ENCODE measurements around the gene MACROD2. TPM values are rescaled to one million over a fixed set of nuclear protein-coding genes. Genes with fewer than 3 reads are reported as not detected.

Gene MACROD2
- total RNA-seq, 4 donors from 2014 or later: 8.7 to 17.8 (median 10.8) TPM

- TF ChIP-seq POLR2A (IDR thresholded peaks at IDR 0.05) (no peak), CTCF (IDR thresholded peaks at IDR 0.05) (no peak)
- H3K9me3 ChIP-seq: no peaks in the 10 kb centered on the region
- DNase-seq: no peak
- H3K4me1 ChIP-seq: no peaks in the 10 kb centered on the region
- H3K36me3 ChIP-seq: no peaks in the 10 kb centered on the region
- 45 to 46% methylated on average over 4 of the region's 4 CpGs for WGBS, 2 donors
- no peak overlapping the region for H3K27ac ChIP-seq
- no peak overlapping the region for H3K4me3 ChIP-seq (replicated peaks in 1 of 3)
- intact Hi-C loops (cut with DNase I): no loop called here
- no peaks in the 10 kb centered on the region for H3K27me3 ChIP-seq
These were observed 1845.5 kb downstream of the MACROD2 start for GRCh38 chr20:15840636-15841301.

- no peak overlapping the region for H3K27ac ChIP-seq
- H3K4me3 ChIP-seq (replicated peaks in 1 of 3): no peak overlapping the region
- TF ChIP-seq CTCF (IDR thresholded peaks at IDR 0.05): peak in 1 of 6 experiments; percentile 23
- no peak for TF ChIP-seq POLR2A (IDR thresholded peaks at IDR 0.05)
- intact Hi-C loops (cut with DNase I): no loop called here
- H3K27me3 ChIP-seq: no peaks in the 10 kb centered on the region
- no peaks in the 10 kb centered on the region for H3K9me3 ChIP-seq
- H3K36me3 ChIP-seq: no peaks in the 10 kb centered on the region
- 37 to 55% methylated on average over 1 of the region's 1 CpG for WGBS, 2 donors
- H3K4me1 ChIP-seq: no peaks in the 10 kb centered on the region
- no peak for DNase-seq
These were observed 1847.6 kb downstream of the MACROD2 start for GRCh38 chr20:15842872-15843271.

- DNase-seq: no peak
- Histone ChIP-seq H3K9me3 (no peaks in the 10 kb centered on the region), H3K4me1 (no peaks in the 10 kb centered on the region), H3K4me3 (replicated peaks in 1 of 3) (no peak overlapping the region), H3K36me3 (no peaks in the 10 kb centered on the region), H3K27me3 (no peaks in the 10 kb centered on the region), H3K27ac (no peak overlapping the region)
- intact Hi-C loops (cut with DNase I): no loop called here
- WGBS, 2 donors: 85 to 87% methylated on average over 1 of the region's 1 CpG
- TF ChIP-seq CTCF (IDR thresholded peaks at IDR 0.05) (no peak), POLR2A (IDR thresholded peaks at IDR 0.05) (no peak)
These were observed 1848.5 kb downstream of the MACROD2 start for GRCh38 chr20:15843777-15844176.

- no peaks in the 10 kb centered on the region for H3K9me3 ChIP-seq
These were observed 1852.0 kb downstream of the MACROD2 start for GRCh38 chr20:15847196-15847784.

More at GRCh38 chr20:15847196-15847784, 1852.0 kb downstream of the MACROD2 start:
- intact Hi-C loops (cut with DNase I): no loop called here
- no peak overlapping the region for H3K4me3 ChIP-seq (replicated peaks in 1 of 3)
- WGBS, 2 donors: 82 to 87% methylated on average over 8 of the region's 8 CpGs
- TF ChIP-seq POLR2A (IDR thresholded peaks at IDR 0.05) (no peak), CTCF (IDR thresholded peaks at IDR 0.05) (no peak)
- no peak for DNase-seq
- no peak overlapping the region for H3K27ac ChIP-seq
- no peaks in the 10 kb centered on the region for H3K27me3 ChIP-seq
- H3K4me1 ChIP-seq: no peaks in the 10 kb centered on the region
- no peaks in the 10 kb centered on the region for H3K36me3 ChIP-seq
